ENCODE data around the gene CMTM4.
"Not testable (repeated sequence)": the region's sequence is repeated elsewhere in the genome, so short reads cannot be mapped to it uniquely, and the experiment has no call there.

Gene CMTM4

GRCh38 chr16:66596986-66597848 is 99.3 kb downstream of the CMTM4 start:
- in situ Hi-C loops (cut with HindIII; ENCODE audit: low sequenced_read_pairs), result no loop called here

- in situ Hi-C loops (cut with HindIII; ENCODE audit: low sequenced_read_pairs), result not testable (repeated sequence)
Observed at GRCh38 chr16:66596559-66596958, 100.0 kb downstream of the CMTM4 start.

- in situ Hi-C loops (cut with HindIII; ENCODE audit: low sequenced_read_pairs), result no loop called here
Observed at GRCh38 chr16:66594739-66595138, 101.8 kb downstream of the CMTM4 start.

- in situ Hi-C loops (cut with HindIII; ENCODE audit: low sequenced_read_pairs), result no loop called here
Observed at GRCh38 chr16:66592814-66593213, 103.7 kb downstream of the CMTM4 start.

GRCh38 chr16:66592241-66592640 is 104.3 kb downstream of the CMTM4 start:
- in situ Hi-C loops (cut with HindIII; ENCODE audit: low sequenced_read_pairs), result no loop called here

- in situ Hi-C loops (cut with HindIII; ENCODE audit: low sequenced_read_pairs), result no loop called here
Observed at GRCh38 chr16:66591018-66591417, 105.5 kb downstream of the CMTM4 start.

GRCh38 chr16:66590322-66590721 is 106.2 kb downstream of the CMTM4 start:
- in situ Hi-C loops (cut with HindIII; ENCODE audit: low sequenced_read_pairs), result no loop called here

- in situ Hi-C loops (cut with HindIII; ENCODE audit: low sequenced_read_pairs), result no loop called here
Observed at GRCh38 chr16:66588981-66589713, 107.4 kb downstream of the CMTM4 start.

- in situ Hi-C loops (cut with HindIII; ENCODE audit: low sequenced_read_pairs), result no loop called here
Observed at GRCh38 chr16:66587881-66588600, 108.5 kb downstream of the CMTM4 start.

GRCh38 chr16:66585481-66586239 is 110.9 kb downstream of the CMTM4 start:
- in situ Hi-C loops (cut with HindIII; ENCODE audit: low sequenced_read_pairs), result no loop called here

GRCh38 chr16:66581246-66581952 is 115.1 kb downstream of the CMTM4 start:
- in situ Hi-C loops (cut with HindIII; ENCODE audit: low sequenced_read_pairs), result no loop called here

- in situ Hi-C loops (cut with HindIII; ENCODE audit: low sequenced_read_pairs), result no loop called here
Observed at GRCh38 chr16:66580605-66581209, 115.8 kb downstream of the CMTM4 start.

- in situ Hi-C loops (cut with HindIII; ENCODE audit: low sequenced_read_pairs), result no loop called here
Observed at GRCh38 chr16:66578651-66579531, 117.7 kb downstream of the CMTM4 start, which contains the start of gene CMTM2. Gene CMTM2 (plus strand): TSS chr16:66579463. CDS start chr16:66579608, 145 bp downstream.

- in situ Hi-C loops (cut with HindIII; ENCODE audit: low sequenced_read_pairs), result no loop called here
Observed at GRCh38 chr16:66576296-66576695, 120.2 kb downstream of the CMTM4 start.

GRCh38 chr16:66575060-66575459 is 121.5 kb downstream of the CMTM4 start:
- in situ Hi-C loops (cut with HindIII; ENCODE audit: low sequenced_read_pairs), result no loop called here

- in situ Hi-C loops (cut with HindIII; ENCODE audit: low sequenced_read_pairs), result no loop called here
Observed at GRCh38 chr16:66574531-66574930, 122.0 kb downstream of the CMTM4 start.

- in situ Hi-C loops (cut with HindIII; ENCODE audit: low sequenced_read_pairs), result no loop called here
Observed at GRCh38 chr16:66574081-66574480, 122.5 kb downstream of the CMTM4 start.

- in situ Hi-C loops (cut with HindIII; ENCODE audit: low sequenced_read_pairs), result no loop called here
Observed at GRCh38 chr16:66572356-66572755, 124.2 kb downstream of the CMTM4 start.
